GM21390 (cell line): ENCODE measurements around the gene FADD.
"Not testable (repeated sequence)": the region's sequence is repeated elsewhere in the genome, so short reads cannot be mapped to it uniquely, and the experiment has no call there.

Source experiments
- ATAC-seq: cut with Tn5 transposase; IDR thresholded peaks from one replicate; pipeline ENCODE4 v1.9.1; 2021; ENCODE audit not compliant: unreplicated experiment

FADD gene

DNA sequence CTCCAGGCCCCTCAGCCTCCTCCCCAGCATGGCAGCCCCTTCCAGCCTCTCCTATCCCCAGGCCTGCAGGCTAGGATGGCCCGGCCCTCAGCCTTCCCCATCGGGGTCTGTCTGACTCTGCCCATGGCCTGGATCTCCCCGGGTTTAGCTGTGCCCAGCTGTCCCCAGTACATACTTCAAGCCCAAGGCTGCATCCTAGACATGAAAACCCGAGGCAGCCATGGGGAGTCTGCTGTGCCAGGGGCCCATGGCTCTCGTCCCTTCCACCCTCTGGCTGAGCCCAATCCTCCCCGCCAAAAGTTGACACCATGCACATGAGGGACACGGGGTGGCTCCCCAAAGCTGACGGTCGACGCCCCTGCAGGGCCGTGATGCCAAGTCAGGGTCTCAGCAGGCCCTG, 22.2 kb upstream of the FADD start:
- no peak for ATAC-seq

DNA sequence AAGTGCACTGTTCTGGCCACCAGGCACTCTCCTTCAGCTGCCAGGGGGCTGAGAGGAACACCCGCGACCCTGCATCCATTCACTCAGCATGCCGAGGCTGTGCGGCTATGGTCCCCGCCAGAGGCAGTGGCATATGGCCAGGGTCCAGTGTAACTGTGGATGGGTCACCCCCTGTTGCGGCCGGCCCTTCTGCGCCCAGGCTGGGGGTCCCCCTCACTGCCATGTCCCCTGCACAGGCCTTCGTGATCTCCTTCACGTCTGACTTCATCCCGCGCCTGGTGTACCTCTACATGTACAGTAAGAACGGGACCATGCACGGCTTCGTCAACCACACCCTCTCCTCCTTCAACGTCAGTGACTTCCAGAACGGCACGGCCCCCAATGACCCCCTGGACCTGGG, 20.8 kb upstream of the FADD start:
- no peak for ATAC-seq

DNA sequence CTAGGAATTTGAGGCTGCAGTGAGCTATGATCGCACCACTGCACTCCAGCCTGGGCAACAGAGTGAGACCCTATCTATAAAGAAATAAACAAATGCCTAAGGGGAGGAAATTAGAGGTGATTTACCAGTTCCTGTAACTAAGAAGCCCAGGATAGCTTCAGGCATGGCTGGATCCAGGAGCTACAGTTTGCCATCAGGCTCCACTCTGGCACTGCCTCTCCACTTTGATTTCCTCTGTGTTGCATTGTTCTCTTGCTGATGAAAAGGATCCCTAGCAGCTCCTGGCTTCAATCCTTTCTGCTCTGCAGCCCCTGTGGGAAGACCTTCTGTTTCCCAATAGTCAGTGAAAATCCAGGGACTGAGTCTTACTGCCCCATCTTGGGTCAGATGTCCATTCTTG, 20.1 kb upstream of the FADD start:
- no peak for ATAC-seq

DNA sequence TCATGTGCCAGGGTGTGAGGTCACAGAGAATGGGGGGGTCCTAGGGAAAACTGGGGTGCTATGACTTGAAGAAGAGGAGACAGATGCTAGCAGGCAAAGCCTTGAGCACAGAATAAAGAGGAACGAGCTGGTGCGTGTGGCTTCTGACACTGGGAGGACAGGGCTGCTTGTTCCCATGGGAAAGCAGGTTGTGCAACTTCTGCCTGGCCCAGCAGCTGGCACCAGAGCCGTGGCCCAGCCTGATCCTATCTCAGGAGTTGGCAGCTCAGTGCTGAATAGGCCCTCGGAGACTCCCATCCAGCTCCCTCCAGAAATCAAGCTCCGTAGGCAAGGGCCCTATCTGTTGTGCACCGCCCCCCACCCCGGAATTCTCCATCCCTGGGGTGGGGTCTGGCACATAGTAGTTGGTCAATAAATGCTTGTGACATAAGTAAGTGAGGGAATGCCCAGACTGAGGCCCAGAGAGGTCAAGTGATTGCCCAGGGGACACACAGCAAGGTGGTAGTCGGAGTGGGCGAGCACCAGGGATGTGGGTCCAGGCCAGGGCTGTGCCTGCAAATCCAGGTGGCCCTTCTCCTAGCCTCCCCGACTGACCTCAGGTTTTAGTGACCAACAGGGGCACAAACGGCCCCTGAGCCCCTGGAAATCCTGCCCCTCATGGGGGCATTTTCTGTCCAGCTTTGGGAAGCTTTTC, 19.5 kb upstream of the FADD start:
- no peak for ATAC-seq

DNA sequence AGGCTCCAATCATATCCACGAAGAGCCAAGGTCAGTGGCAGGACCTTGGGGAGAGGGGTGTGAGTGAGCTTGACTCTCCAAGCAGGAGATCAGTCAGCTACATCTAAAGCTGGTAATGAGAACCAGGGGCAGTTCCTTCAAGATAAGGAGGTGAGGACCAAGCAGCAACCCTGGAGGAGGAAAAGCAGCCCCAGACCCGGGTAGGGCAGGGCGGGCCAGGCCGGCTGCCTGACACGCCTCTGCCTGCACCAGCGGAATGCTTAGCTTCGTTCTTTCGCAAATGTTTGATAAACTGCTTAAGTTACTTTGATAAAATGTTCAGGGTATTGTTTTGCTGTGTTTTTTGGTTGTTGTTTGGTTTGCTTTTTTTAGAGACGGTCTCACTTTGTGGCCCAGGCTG, 18.7 kb upstream of the FADD start:
- ATAC-seq = no peak

DNA sequence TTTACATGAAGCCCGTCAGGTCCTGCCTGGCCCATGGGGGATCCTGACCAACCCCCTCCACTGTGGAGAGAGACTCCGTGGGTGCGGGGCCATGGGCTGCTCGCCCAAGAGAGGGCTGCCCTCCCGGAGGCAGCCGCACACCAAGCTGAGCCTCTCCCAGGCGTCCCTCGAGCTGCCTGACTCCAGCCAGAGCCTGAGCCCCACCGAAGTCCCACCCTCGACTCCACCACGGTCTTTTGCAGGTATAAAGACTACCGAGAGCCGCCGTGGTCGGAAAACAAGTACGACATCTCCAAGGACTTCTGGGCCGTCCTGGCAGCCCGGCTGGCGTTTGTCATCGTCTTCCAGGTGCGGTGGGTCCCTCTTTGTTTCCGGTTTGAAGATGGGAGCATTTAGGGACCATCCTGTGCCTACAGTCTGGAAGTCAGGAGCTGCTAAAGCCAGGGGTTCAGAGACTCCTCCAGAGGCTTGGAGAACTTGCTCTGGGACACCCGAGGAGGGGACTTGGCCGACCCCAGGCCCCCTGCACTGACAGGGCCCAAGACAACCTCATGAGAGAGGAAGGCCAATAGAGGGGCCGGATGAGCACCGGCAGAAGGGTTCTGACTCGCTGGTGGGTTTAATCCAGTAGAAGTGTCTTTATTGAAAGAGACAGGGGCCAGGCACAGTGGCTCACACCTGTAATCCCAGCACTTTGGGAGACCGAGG, 17.6 kb upstream of the FADD start:
- ATAC-seq = no peak

DNA sequence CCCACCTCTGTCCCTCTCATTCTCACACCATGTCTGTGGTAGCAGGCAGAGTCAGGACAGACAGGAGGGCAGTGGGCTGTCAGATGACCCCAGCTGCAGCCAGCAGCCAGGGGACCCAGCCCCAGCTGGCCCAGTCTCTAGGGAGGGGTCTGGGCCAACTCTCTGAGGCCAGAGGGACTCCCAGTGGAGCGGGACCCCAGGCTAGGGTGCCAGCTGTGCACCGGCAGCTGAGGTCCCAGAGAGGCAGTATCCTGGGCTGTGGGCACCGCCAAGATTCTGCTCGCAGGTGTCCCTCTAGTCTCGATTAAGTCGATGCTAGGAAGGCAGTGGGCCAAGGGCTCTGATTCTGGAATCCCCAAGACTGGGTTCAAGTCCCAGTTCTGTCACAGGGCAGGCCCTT, 16.7 kb upstream of the FADD start:
- ATAC-seq = no peak

DNA sequence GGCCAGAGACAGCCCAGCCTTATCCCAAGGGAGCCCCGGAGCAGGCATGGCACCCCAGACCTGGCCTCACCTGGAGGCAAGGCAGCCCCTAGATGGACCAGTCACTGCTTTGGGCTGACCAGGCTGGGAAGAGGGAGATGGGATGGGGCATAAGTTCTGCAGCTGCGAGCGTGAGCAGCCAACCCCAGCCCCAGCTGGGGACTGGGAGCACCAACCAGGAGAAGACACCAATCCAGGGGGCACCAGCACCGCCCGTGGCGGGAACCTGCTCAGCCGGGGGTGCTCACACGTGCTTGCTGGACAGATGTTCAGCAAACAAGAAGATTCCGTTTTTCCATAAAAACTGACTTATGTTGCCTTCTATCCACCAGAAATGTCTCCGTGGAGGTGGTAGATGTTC, 16.2 kb upstream of the FADD start:
- ATAC-seq = no peak

DNA sequence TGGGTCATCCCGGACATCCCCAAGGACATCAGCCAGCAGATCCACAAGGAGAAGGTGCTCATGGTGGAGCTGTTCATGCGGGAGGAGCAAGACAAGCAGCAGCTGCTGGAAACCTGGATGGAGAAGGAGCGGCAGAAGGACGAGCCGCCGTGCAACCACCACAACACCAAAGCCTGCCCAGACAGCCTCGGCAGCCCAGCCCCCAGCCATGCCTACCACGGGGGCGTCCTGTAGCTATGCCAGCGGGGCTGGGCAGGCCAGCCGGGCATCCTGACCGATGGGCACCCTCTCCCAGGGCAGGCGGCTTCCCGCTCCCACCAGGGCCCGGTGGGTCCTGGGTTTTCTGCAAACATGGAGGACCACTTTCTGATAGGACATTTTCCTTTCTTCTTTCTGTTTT, 15.3 kb upstream of the FADD start:
- ATAC-seq = no peak

DNA sequence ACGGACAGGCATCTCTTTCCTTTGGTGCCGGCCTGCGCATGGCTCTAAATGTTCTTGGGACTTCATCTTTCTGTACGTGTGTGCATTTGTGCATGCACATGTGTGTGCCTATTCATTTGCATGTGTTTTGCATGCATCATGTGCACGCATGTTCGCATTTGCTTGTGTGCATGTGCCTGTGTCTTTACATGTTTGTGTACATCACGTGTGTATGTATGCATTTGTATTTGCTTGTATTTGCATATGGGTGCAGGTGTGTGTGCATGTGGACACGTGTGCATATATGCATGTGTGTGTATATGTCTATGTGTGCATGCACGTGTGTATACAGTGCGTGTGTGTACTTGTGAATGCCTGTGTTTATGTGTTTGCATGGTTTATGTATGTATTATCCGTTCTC, 13.5 kb upstream of the FADD start:
- no peak for ATAC-seq

DNA sequence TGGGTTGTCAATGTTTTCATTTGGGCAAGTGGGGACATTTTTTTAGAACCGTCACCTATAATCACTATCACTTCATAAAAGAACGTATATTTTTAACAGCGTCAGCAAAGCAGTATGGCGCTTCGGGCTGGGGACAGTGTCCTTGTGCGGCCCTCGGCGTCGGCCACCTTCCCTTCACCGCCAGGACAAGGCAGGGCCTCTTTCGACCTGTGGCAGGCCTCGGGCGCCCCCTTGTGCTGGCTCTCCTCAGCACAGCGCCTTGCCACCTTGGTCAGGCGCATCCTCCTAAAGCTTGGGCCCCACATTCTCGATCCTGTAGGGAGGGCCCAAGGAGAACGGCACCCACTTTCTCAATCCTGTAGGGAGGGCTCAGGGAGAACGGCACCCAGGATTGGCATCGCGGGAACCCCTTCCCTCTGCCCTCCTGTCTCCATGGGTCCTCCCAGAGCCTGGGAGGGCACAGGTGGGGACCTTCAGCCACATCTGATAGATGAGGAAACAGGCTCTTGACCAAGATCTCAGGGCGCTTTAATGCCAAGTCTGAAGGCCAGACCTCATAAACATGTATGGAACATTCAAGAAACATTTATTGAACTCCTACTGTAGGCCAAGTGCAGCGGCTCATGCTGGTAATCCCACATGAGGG, 11.5 kb upstream of the FADD start:
- no peak for ATAC-seq

DNA sequence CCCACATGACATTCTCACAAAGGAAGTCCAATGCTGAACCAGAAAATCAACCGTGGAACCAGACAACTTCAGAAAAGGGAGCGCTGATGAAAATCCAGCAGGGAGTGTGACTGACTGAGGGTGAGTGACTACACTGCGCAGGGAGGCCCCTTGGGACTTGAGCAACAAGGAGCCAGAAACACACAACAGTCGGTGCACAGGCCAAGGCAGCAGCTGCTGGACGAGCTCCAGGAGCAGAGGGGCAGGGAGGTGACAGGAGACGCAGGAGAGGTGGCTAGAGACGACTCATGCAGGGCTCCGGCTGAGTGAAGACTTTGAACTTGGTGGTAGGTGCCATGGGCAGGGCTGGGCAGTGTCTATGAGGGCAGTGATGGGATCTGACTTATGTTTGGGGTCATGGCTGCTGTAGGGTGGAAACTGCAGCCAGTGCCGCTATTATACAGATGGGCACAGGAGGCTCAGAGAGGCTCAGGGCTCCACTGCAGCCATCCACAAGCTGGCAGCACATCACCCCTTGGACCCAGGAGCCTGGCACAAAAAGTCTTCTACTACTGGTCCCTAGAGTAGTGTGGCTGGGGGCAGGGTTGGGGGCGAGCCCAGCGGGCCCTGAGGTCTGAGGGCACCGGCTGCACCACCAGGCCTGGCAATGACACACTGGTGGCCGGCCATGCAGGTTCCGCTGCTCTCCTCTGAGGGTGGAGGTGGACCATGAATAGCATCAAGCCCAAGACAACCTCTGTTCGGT, 10.3 kb upstream of the FADD start:
- ATAC-seq = no peak

DNA sequence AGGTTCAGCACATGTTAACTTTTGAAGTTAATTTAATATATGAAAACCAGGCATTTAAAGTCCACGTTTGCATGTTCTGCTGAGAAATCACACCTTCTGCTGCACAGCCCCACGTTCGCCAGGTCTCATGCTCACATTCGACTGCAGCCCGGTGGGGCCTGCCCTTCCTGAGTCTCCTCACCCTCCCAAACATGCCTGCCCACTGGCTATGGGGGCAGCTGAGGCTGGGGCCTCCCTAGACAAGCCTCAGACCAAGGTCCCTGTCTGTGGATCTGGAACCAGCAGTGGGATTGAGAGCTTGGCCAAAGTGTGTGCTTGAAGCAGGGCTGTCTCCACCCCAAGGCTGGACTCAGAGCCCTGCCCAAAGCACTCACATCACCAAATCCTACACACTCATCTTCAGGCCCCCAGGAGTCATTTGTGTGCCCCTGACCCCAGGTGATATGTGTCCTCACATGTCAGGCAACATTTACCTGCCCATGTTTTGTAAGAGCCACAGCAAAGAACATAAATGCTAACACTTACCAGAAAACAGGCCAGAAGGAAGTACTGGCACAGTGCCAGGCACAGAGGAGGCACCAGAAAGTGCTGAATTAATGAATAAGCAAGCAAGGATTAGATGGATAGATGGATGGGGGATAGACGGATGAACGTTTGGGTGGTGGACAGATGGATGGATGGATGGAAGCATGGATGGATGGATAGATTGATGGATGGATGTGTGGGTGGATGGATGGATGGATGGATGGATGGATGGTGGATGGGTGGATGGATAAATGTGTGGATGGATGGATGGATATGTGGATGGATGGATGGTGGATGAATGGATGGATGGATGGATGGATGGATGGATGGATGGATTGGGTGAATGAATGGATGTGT, 9.4 kb upstream of the FADD start:
- ATAC-seq = no peak

DNA sequence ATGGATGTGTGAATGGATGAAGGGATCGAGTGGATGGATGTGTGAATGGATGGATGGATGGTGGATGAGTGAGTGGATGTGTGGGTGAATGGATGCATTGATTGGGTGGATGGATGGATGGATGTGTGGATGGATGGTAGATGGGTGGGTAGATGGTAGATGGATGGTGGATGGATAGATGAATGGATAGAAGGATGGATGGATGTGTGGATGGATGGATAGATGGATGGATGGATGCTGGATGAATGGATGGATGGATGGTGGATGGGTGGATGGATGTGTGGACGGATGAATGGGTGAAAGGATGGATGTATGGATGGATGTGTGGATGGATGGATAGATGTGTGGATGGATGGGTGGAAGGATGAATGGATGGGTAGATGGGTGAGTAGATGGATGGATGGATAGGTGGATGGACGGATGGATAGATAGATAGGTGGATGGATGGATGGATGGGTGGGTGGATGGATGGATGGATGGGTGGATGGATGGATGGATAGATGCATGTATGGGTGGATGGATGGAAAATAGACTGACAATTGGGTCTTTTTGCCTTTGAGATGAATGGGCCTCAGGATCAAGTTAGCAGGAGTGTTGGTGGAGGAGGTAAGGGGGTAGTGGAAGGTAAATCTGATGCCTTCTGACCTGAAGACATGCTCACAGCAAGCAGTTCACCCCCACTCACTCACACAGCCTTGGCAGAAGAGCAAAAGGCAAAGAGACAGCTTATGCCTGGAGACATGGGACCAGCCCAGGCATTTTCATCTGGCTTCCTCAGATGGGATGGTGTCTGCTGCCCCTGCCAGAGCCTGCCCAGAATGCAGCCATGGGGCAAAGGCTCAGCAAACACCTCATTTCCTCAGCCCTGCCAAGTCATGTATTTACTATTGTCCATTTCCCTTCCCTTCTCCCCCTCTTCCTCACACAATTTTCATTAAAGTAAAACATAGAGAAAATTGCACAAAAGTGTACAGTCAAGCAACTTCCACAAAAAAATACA, 8.0 kb upstream of the FADD start:
- no peak for ATAC-seq

DNA sequence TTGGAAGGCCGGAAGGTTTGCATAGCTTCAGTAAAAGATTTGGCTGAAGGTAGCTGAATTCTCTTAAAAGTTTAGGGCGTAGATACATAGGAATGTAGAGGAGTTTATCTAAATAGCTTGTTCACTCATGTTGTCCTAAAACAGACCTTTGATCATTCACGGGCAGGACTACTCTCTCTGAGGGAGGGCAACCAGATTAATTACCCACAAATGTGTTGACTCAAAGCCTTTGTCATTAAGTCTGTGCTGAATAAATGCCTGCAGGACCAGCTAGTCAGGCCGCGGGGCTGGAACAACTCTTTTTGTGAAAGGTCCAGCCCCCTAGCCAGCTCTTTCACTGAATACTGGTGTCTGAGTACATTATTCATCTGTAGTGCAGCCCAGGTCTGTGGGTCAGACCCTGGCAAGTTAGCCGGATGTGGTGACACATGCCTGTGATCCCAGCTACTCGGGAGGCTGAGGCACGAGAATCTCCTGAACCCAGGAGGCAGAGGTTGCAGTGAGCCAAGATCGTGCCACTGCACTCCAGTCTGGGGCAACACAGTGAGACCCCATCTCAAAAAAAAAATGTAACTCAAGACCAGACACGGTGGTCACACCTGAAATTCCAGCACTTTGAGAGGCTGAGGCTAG, 2.8 kb upstream of the FADD start:
- ATAC-seq = no peak

DNA sequence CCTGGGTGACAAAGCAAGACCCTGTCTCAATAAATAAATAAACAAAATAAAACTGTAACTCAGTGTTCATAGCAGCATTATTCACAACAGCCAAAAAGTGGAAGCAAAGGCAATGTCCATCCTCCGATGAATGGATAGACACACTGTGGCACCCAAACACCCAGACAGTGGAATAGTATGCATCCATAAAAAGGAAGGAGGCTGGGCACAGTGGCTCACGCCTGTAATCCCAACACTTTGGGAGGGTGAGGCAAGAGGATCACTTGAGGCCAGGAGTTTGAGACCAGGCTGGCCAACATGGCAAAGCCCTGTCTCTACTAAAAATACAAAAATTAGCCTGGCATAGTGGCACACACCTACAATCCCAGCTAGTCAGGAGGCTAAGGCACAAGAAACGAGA, 2.0 kb upstream of the FADD start:
- not testable (repeated sequence) for ATAC-seq

DNA sequence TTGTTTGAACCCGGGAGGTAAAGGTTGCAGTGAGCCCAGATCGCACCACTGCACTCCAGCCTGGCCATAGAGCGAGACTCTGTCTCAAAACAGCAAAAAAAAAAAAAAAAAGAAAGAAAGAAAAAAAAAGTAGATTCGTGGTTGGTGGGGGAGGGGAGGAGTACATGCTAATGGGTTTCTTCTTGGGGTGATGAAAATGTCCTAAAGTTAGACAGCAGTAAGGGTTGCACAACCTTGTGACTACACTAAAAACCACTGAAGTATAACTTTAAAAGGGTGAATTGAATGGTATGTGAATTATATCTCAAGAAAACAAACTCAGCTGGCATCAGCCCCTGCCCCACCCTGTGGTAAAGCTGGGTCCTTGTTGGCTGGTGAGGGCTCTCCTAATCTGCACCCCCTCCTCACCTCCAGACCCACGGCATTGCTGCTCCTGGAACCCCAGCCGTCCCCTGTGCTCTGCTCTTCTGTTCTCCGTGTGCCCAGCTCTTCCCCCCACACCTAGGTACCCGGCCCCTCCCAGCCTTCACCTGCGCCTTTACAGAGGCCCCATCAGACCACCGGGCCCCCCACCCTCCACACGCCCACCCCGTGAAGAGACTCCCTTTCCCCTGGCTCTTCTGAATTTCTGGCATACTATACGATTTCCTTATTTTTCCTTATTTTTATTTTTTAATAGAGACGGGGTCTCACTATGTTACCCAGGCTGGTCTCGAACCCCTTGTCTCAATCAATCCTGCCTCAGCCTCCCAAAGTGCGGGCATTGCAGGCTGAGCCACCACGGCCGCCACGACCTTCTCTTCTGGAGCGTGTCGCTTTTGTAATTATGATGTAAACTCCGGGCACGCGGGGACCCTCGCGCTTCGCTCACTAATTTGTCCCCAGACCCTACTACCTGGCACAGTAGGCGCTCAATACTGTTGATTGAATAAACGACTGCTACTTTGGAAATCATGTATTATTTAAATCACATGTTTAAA, 924 bp upstream of the FADD start:
- no peak for ATAC-seq
